Measurements from ENCODE around the gene NEU2. TPM values are rescaled to one million over a fixed set of nuclear protein-coding genes. Genes with fewer than 3 reads are reported as not detected.

NEU2 gene
- total and polyA plus RNA-seq, 10 of the 15 experiments (the other 5 are each of a cell fraction or from before 2014, with no cell fraction given) = not detected

DNA sequence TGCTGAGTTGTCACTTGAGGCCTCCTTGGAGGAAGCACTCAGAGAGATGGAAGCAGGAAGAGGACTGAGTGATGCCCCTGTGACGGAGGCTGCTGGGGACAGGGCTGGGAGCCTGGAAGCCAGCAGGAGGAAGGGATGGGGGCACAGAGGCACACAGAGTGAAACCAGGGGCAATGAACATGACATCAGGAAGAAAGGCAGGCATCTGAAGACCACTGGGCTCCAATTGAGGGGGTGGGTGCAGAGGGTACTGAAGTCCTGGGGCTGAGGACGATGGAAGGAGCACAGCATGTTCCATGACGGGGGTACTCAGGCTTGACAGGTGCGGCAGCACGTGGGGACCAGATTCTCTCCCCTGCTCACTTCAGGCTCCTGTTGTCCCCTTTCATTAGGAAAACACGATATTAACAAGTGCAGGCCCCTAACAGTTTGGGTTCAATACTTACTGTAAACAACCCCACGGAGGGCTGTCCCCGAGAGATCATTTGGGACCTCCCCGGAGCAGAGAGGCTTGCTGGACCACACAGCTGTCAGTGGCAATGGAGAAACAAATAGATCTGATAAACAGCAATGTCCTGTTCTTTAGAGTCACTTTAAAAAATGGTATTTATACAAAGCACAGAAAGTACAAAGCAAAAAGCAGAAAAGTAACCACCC, 36.4 kb downstream of the NEU2 start (continued):
- TF ChIP-seq MEF2B (IDR thresholded peaks at IDR 0.05; ENCODE audit: partially characterized antibody, poor library complexity, severe bottlenecking) (peak; percentile 14), NRF1 (conservative IDR thresholded peaks at IDR 0.05; ENCODE audit: low read depth, low read length) (no peak), MTA2 (IDR thresholded peaks at IDR 0.05; ENCODE audit: low read depth) (0 out of 2 replicates have a peak, but pooled peaks have one; percentile 32), CREM (IDR thresholded peaks at IDR 0.05; ENCODE audit: low read depth) (no peak), RAD21 (IDR thresholded peaks at IDR 0.05; ENCODE audit: insufficient read depth, low read depth, low read length) (no peak), SREBF1 (IDR thresholded peaks at IDR 0.05; ENCODE audit: low read length) (no peak), CEBPB (IDR thresholded peaks at IDR 0.05; ENCODE audit: borderline replicate concordance in 1 of 2, low read depth in 2 of 2, low read length in 2 of 2) (no peak), CHD1 (IDR thresholded peaks at IDR 0.05; ENCODE audit: low read depth, low read length) (no peak), CHD2 (IDR thresholded peaks at IDR 0.05; ENCODE audit: borderline replicate concordance, low read depth, low read length) (no peak), ATF7 (IDR thresholded peaks at IDR 0.05; ENCODE audit: low read depth) (peak; percentile 22; the same call in 1 of the 2 replicates), SMAD5 (IDR thresholded peaks at IDR 0.05; ENCODE audit: low read depth) (no peak), PAX5 (IDR thresholded peaks at IDR 0.05; ENCODE audit: borderline replicate concordance, low read depth, low read length) (peak; percentile 74; the same call in 1 of the 2 replicates), EP300 (IDR thresholded peaks at IDR 0.05; ENCODE audit: borderline replicate concordance in 1 of 2, control insufficient read depth in 1 of 2, low read depth in 2 of 2, low read length in 2 of 2) (no peak), NBN (IDR thresholded peaks at IDR 0.05) (no peak), JUND (IDR thresholded peaks at IDR 0.05; ENCODE audit: low read depth, low read length) (no peak), BRCA1 (IDR thresholded peaks at IDR 0.05; ENCODE audit: low read depth, low read length) (no peak)
- TF ChIP-seq, protein P1, sequence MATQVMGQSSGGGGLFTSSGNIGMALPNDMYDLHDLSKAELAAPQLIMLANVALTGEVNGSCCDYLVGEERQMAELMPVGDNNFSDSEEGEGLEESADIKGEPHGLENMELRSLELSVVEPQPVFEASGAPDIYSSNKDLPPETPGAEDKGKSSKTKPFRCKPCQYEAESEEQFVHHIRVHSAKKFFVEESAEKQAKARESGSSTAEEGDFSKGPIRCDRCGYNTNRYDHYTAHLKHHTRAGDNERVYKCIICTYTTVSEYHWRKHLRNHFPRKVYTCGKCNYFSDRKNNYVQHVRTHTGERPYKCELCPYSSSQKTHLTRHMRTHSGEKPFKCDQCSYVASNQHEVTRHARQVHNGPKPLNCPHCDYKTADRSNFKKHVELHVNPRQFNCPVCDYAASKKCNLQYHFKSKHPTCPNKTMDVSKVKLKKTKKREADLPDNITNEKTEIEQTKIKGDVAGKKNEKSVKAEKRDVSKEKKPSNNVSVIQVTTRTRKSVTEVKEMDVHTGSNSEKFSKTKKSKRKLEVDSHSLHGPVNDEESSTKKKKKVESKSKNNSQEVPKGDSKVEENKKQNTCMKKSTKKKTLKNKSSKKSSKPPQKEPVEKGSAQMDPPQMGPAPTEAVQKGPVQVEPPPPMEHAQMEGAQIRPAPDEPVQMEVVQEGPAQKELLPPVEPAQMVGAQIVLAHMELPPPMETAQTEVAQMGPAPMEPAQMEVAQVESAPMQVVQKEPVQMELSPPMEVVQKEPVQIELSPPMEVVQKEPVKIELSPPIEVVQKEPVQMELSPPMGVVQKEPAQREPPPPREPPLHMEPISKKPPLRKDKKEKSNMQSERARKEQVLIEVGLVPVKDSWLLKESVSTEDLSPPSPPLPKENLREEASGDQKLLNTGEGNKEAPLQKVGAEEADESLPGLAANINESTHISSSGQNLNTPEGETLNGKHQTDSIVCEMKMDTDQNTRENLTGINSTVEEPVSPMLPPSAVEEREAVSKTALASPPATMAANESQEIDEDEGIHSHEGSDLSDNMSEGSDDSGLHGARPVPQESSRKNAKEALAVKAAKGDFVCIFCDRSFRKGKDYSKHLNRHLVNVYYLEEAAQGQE (IDR thresholded peaks at IDR 0.05; ENCODE audit: low read depth, low read length) = no peak
- TF ChIP-seq, protein P2, sequence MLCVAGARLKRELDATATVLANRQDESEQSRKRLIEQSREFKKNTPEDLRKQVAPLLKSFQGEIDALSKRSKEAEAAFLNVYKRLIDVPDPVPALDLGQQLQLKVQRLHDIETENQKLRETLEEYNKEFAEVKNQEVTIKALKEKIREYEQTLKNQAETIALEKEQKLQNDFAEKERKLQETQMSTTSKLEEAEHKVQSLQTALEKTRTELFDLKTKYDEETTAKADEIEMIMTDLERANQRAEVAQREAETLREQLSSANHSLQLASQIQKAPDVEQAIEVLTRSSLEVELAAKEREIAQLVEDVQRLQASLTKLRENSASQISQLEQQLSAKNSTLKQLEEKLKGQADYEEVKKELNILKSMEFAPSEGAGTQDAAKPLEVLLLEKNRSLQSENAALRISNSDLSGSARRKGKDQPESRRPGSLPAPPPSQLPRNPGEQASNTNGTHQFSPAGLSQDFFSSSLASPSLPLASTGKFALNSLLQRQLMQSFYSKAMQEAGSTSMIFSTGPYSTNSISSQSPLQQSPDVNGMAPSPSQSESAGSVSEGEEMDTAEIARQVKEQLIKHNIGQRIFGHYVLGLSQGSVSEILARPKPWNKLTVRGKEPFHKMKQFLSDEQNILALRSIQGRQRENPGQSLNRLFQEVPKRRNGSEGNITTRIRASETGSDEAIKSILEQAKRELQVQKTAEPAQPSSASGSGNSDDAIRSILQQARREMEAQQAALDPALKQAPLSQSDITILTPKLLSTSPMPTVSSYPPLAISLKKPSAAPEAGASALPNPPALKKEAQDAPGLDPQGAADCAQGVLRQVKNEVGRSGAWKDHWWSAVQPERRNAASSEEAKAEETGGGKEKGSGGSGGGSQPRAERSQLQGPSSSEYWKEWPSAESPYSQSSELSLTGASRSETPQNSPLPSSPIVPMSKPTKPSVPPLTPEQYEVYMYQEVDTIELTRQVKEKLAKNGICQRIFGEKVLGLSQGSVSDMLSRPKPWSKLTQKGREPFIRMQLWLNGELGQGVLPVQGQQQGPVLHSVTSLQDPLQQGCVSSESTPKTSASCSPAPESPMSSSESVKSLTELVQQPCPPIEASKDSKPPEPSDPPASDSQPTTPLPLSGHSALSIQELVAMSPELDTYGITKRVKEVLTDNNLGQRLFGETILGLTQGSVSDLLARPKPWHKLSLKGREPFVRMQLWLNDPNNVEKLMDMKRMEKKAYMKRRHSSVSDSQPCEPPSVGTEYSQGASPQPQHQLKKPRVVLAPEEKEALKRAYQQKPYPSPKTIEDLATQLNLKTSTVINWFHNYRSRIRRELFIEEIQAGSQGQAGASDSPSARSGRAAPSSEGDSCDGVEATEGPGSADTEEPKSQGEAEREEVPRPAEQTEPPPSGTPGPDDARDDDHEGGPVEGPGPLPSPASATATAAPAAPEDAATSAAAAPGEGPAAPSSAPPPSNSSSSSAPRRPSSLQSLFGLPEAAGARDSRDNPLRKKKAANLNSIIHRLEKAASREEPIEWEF (IDR thresholded peaks at IDR 0.05; ENCODE audit: insufficient replicate concordance, low read depth, low read length) = no peak
- TF ChIP-seq, protein P3, sequence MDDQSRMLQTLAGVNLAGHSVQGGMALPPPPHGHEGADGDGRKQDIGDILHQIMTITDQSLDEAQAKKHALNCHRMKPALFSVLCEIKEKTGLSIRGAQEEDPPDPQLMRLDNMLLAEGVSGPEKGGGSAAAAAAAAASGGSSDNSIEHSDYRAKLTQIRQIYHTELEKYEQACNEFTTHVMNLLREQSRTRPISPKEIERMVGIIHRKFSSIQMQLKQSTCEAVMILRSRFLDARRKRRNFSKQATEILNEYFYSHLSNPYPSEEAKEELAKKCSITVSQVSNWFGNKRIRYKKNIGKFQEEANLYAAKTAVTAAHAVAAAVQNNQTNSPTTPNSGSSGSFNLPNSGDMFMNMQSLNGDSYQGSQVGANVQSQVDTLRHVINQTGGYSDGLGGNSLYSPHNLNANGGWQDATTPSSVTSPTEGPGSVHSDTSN (IDR thresholded peaks at IDR 0.05; ENCODE audit: insufficient replicate concordance, low read depth, low read length) = no peak
